ENCODE measurements around the gene UBR3.

The UBR3 gene

DNA sequence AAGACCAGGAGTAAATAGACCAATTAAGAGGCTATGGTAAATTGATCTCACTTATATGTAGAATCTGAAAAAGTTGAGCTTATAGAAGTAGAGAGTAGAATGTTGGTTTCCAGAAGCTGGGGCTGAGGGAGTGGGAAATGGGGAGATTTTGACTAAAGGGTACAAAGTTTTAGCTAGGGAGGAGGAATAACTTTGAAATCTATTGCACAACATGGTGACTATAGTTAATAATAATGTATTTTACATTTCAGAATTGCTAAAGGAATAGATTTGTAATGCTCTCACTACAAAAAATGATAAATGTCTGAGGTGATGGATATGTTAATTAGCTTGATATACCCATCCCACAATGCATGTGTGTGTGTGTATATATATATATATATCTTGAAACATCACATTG lies 82.1 kb downstream of the UBR3 start:
- DNase-seq (ENCODE audit: extremely low read depth, low read depth): no peak
- TF ChIP-seq, protein P1, sequence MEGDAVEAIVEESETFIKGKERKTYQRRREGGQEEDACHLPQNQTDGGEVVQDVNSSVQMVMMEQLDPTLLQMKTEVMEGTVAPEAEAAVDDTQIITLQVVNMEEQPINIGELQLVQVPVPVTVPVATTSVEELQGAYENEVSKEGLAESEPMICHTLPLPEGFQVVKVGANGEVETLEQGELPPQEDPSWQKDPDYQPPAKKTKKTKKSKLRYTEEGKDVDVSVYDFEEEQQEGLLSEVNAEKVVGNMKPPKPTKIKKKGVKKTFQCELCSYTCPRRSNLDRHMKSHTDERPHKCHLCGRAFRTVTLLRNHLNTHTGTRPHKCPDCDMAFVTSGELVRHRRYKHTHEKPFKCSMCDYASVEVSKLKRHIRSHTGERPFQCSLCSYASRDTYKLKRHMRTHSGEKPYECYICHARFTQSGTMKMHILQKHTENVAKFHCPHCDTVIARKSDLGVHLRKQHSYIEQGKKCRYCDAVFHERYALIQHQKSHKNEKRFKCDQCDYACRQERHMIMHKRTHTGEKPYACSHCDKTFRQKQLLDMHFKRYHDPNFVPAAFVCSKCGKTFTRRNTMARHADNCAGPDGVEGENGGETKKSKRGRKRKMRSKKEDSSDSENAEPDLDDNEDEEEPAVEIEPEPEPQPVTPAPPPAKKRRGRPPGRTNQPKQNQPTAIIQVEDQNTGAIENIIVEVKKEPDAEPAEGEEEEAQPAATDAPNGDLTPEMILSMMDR (IDR thresholded peaks at IDR 0.05; ENCODE audit: low read depth, low read length): no peak

DNA sequence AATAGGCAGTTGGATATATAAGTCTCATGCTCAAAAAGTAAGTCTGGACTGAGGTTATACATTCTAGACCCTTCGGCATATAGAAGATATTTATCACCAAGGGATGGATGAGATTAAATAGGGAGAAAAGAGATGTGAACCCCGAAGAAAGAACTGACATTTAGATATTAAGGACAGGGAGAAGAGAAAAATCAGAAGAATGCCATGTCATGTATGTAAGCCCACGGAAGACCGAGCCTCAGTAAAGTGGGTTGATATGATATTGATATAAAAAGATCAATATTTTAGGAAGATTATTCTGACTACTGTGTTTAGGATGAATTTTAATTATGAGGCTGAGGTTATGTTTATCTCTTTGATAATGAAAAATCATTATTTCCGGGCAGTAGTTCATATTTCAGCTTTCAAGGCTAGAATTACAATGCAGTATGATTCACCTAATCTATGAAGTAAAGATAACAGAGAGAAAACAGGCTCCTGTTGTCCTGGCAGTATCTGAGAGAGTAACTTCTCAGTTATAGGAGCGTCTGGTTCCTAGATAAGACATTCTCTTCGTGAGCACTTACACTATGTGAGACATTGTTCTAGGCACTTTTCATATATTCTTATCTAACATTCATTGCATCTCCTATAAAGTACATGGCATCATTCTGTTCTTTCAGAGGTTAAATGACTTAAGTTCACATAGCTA lies 83.0 kb downstream of the UBR3 start:
- DNase-seq (ENCODE audit: extremely low read depth, low read depth): no peak
- TF ChIP-seq, protein P1 (IDR thresholded peaks at IDR 0.05; ENCODE audit: low read depth, low read length): no peak

DNA sequence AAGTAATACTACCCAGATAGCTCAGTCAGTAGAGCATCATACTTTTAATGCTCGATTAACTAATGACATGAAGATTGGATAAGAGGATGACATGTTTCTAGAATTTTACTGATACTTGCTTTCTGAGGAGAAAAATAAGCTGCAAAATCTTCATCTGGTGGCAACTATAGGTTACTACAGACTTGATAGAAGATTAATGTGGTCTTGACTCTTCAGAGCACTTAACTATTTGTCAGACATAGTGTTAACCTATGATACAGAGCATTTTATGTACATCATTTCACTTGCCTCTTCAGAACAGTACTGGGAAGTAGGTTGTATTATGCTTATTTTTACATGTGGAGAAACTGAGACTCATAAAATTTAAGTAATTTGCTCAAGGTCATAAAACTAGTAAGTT lies 83.9 kb downstream of the UBR3 start:
- DNase-seq (ENCODE audit: extremely low read depth, low read depth): no peak
- TF ChIP-seq, protein P1 (IDR thresholded peaks at IDR 0.05; ENCODE audit: low read depth, low read length): no peak

DNA sequence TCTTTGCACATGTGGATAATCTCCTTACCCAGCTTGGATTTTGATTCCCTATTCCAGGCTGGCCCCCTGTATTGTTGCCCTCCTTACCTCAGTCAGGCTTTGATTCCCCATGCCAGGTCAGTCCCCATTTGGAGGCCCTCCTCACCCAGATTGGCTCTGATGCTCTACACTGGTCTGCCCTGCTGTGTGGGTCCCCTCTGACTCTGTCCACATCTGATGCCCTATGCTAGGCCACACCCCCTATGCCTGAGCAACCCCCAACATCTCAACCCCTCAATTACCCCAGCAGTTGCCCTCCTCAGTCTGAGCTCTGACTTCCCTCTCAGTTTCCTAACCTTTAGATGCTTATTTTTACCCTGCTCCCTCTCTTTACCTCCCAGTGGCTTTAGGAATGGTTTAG lies 89.4 kb downstream of the UBR3 start:
- TF ChIP-seq, protein P1 (IDR thresholded peaks at IDR 0.05; ENCODE audit: low read depth, low read length): no peak
- DNase-seq (ENCODE audit: extremely low read depth, low read depth): no peak

DNA sequence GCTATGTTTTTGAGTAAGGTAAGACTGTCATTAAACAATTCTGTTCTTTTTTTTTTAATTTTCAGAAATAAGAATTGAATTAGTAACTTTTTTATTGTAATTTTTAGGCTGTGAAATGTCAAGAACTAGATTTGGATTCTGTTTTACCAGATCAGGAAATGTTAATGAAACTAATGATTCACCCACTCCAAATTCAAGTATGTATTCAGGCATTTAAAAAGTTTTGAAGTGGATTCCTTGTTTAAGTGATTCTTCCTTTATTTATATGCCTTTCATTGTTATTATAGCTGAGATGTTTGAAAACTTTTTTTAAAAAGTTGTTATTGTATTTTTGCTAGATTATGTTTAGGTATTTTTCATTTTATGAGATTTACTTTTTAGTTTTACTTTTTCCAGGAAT lies 96.7 kb downstream of the UBR3 start:
- no peak for DNase-seq (ENCODE audit: extremely low read depth, low read depth)
- TF ChIP-seq, protein P1 (IDR thresholded peaks at IDR 0.05; ENCODE audit: low read depth, low read length): no peak

DNA sequence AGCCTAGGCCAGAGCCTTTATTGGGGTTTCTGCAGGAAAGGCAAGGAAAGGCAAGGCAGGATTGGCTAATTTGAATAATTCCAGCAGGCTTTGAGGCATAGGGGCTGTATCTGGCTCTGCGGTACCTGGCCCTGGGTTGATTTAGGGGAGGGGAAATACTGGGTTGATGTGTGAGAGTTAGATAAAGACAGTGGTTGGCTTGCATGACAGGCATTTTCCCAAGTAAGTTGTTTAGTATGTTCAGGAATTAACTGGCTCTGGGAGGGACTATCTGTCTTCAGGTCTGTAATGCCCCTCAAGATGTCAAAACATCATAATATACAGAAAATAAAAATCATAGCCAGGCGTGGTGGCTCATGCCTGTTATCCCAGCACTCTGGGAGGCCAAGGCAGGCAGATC lies 98.7 kb downstream of the UBR3 start:
- TF ChIP-seq, protein P1 (IDR thresholded peaks at IDR 0.05; ENCODE audit: low read depth, low read length): no peak
- DNase-seq (ENCODE audit: extremely low read depth, low read depth): no peak

DNA sequence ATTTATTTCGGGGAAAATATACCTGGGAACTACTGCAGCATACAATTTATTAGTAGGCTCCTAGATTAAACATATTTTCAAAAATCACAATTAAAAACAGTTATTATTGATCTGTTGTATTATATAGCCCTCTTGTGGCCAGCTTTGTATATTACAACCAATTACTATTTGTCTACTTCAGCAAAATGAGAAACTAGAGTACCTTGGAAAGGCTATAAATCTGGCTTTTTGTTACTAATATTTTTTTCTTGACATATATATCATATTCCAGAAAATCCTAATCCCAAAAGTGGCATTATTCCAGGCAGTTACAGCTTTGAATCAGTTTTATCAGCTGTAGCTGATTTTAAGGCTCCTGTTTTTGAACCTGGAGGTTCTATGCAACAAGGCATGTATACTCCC lies 101.2 kb downstream of the UBR3 start:
- peak; percentile 22 for DNase-seq (ENCODE audit: extremely low read depth, low read depth)
- TF ChIP-seq, protein P1 (IDR thresholded peaks at IDR 0.05; ENCODE audit: low read depth, low read length): peak; percentile 56

All from AG09319 (cell line).